ENCODE results near the gene DENND6B.

DENND6B gene

DNA sequence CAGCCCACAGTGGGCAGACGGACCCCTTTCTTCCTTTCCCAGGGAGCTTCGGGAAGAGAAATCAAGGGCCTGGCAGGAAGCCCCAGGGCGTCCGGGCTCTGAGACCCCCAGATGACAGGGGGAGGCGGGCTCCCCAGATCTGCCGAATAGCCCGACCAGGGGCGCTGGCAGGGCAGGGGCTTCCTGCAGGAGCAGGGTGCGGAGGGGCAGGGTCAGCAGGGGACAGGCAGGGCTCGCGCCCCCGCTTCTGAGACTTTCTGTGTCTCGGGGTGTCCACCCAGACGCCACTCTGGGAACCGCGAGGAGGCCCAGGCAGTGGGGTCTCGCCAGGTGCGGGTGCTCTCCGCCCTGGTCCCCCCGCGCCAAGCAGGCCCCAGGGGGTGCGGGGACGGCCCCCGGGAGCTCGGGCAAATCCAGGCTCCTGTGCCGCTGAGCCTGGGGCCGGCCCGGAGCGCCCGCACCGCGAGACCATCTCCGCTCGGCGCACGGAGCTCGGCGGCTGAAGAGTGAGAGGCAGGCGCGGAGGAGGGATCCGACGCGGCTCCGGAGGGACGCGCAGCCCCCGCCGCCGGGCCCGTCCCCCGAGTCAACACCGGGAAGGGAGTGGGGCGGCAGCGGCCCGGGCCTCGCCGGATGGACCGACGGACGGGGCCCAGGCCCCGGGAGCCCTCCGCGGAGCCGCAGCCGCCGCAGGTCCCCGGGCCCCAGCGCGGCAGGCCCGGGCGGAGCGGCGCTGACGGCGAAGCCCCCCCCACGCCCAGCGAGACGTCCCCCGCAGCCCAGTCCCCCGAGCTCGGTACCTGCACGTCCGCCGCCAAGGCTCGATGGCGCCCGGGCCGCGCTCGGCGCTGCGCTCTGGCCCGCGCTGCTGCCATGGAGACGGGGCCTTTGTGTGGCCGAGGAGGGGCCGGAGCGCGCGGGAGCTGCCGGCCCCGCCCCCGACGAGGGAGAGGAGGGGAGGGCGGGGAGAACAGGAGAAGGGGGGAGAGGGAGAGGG lies 19.8 kb downstream of the DENND6B start, which contains the start of gene PLXNB2:
PLXNB2 (minus strand) TSS at position 894 of the 997 bp plus-strand sequence. CDS start 17,062 bp downstream, outside the sequence.
- Histone ChIP-seq H3K9me3 (ENCODE audit: control insufficient read depth, low read length) (no peaks in the 10 kb centered on the region), H3K9ac (ENCODE audit: low read length) (peak within 1 kb of the TSS; percentile 99), H3K36me3 (ENCODE audit: control insufficient read depth, insufficient read depth, low read length, severe bottlenecking) (no peaks in the 10 kb centered on the region), H3K4me3 (ENCODE audit: low read length) (peak within 1 kb of the TSS; percentile 82), H3K4me1 (ENCODE audit: control insufficient read depth, insufficient read depth, low read length) (peaks cover 45% of the 10 kb centered on the region), H3K27me3 (replicated peaks; ENCODE audit: control insufficient read depth, insufficient read depth, low read length) (no peaks in the 10 kb centered on the region)
- peak; percentile 91 for DNase-seq (ENCODE audit: low read depth)

DNA sequence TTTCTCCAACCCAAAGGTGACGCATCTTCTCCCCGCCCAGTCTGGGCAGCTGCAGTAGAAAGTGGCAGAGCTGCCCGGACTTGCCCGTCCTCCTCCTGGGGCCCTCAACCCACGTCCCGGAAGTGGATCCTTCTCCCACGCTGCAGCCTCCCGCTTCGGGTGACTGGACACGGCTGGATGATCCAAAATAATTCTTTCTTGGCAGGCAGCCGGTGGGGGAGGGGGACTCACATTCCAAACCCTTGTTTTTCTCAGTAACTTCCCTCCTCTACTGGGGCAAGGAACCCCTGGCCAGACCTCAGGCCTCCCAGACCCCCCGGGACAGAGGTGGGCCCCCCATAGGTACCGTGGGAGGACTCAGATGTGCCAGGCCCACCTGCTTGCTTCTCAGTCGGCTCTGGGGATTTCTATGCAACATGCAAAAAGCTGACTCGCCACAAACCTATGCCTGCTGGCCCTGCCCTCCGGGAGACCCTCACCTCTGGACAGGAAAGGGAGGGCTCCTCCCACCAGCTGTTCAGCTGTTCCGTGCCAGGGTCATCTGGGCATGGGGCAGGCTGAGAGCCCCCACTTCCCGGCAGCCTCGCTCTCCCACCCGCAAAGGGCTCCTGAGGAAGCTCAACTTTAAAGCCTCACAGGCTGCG lies 20.8 kb downstream of the DENND6B start:
- no peaks in the 10 kb centered on the region for H3K9me3 ChIP-seq (ENCODE audit: control insufficient read depth, low read length)
- no peaks in the 10 kb centered on the region for H3K27me3 ChIP-seq (replicated peaks; ENCODE audit: control insufficient read depth, insufficient read depth, low read length)
- H3K36me3 ChIP-seq (ENCODE audit: control insufficient read depth, insufficient read depth, low read length, severe bottlenecking): peaks cover 3% of the 10 kb centered on the region
- peak overlapping the region; percentile 99 for H3K9ac ChIP-seq (ENCODE audit: low read length)
- DNase-seq (ENCODE audit: low read depth): peak; percentile 95
- peak overlapping the region; percentile 82 for H3K4me3 ChIP-seq (ENCODE audit: low read length)
- peaks cover 51% of the 10 kb centered on the region for H3K4me1 ChIP-seq (ENCODE audit: control insufficient read depth, insufficient read depth, low read length)

DNA sequence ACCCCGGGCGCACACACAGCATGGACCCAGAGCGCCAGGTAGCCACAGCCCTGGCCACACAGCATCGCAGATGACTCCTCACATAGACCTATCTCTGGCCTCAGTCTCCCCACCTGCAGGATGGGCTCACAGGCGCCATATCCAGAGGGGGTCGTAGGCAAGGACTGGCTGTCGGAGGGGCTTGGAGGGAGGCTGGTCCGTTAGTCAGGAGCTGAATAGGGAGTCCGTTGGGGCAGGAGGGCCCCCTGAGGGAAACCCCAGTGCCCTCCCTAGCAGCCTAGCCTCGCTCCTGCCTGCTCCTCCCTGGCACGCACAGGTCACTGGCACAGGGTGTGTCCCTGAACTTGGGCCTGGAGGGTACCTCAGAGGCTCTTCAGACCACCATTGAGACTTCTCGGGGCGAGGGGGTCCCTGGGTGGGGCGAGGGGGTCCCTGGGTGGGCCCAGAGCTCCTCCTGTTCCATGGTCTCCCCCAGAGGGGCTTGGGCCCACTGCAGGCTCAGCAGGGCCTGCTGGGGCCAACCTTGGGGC lies 21.4 kb downstream of the DENND6B start:
- H3K9ac ChIP-seq (ENCODE audit: low read length): peak overlapping the region; percentile 99
- H3K4me3 ChIP-seq (ENCODE audit: low read length): peak overlapping the region; percentile 82
- peaks cover 51% of the 10 kb centered on the region for H3K4me1 ChIP-seq (ENCODE audit: control insufficient read depth, insufficient read depth, low read length)
- no peaks in the 10 kb centered on the region for H3K9me3 ChIP-seq (ENCODE audit: control insufficient read depth, low read length)
- no peak for DNase-seq (ENCODE audit: low read depth)
- no peaks in the 10 kb centered on the region for H3K27me3 ChIP-seq (replicated peaks; ENCODE audit: control insufficient read depth, insufficient read depth, low read length)
- H3K36me3 ChIP-seq (ENCODE audit: control insufficient read depth, insufficient read depth, low read length, severe bottlenecking): peaks cover 5% of the 10 kb centered on the region

DNA sequence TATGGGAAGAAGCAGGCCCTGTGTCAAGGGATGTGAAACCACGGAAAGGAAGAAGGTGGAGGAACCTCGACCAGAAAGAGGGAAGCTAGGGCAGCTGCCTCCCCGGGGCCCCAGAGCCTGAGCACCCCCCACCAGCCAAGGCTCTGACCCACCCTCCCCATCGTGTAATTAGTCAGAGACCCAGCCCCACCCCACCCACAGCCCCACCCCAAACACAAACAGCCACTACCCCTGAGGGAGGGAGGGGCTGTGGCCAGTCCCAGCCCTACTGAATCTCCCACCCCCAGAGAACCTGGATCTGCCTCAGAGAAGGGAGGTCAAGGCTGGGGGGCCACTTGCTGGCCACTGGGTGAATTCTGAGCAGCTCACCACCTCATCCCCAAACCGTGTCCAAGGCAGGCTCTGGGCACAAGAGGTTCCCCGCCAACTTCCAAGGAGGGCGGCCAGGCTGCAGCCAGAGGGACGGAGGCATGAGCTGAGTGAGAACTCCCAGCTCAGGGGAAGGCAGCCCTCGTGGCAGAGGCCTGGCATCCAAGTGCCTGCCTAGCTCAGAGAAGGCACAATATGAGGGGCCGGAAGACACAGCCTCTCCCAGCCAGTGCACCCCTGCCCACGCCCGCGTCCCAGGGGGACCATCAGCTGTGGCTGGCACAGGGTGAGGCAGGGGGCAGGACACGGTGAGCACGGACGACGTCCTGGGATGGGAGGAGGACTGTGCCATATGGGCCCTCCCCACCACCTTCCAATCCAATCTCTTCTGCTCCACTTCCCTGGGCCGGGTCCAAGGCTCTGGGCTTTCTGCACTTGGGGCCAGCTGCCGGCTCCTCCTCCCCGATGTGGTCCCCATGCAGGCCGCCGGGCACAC lies 22.1 kb downstream of the DENND6B start:
- peak overlapping the region; percentile 99 for H3K9ac ChIP-seq (ENCODE audit: low read length)
- peaks cover 51% of the 10 kb centered on the region for H3K4me1 ChIP-seq (ENCODE audit: control insufficient read depth, insufficient read depth, low read length)
- H3K27me3 ChIP-seq (replicated peaks; ENCODE audit: control insufficient read depth, insufficient read depth, low read length): no peaks in the 10 kb centered on the region
- DNase-seq (ENCODE audit: low read depth): peak; percentile 47
- peaks cover 5% of the 10 kb centered on the region for H3K36me3 ChIP-seq (ENCODE audit: control insufficient read depth, insufficient read depth, low read length, severe bottlenecking)
- H3K9me3 ChIP-seq (ENCODE audit: control insufficient read depth, low read length): no peaks in the 10 kb centered on the region
- peak overlapping the region; percentile 82 for H3K4me3 ChIP-seq (ENCODE audit: low read length)

DNA sequence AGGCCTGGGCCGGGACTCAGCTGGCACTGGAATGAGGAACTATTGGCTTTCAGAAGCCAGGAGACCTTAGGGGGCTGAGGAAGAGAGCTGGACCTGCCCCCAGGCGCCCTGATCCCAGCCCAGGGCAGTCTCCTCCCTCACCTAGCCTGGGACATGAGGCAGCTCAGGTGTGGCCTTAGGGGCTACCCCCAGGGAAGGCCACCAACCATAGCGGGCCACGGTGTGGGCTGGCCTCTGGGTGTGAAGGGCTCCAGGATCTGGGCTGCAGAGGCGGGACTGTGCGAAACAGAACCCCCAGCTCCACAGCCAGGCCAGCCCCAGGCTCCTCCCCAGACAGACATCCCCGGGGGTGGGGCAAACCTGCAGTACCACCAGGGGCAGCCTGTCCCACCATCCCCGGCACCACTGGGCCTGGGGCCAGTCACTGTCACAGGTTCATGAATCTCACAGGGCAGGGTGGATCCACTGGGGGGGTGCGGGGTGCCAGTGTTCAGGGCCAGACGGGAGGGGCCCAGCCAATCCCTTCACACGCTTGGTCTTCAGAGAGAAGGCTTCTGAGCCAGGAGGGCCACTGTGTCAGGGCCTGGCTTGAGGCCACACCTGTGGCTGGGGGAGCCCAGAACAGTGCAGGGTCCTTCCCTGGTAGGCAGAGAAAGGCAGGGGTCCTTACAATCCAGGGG lies 22.8 kb downstream of the DENND6B start:
- peak overlapping the region; percentile 44 for H3K4me3 ChIP-seq (ENCODE audit: low read length)
- H3K27me3 ChIP-seq (replicated peaks; ENCODE audit: control insufficient read depth, insufficient read depth, low read length): no peaks in the 10 kb centered on the region
- no peaks in the 10 kb centered on the region for H3K9me3 ChIP-seq (ENCODE audit: control insufficient read depth, low read length)
- peaks cover 5% of the 10 kb centered on the region for H3K36me3 ChIP-seq (ENCODE audit: control insufficient read depth, insufficient read depth, low read length, severe bottlenecking)
- DNase-seq (ENCODE audit: low read depth): peak; percentile 37
- H3K9ac ChIP-seq (ENCODE audit: low read length): peak overlapping the region; percentile 74
- peaks cover 50% of the 10 kb centered on the region for H3K4me1 ChIP-seq (ENCODE audit: control insufficient read depth, insufficient read depth, low read length)

DNA sequence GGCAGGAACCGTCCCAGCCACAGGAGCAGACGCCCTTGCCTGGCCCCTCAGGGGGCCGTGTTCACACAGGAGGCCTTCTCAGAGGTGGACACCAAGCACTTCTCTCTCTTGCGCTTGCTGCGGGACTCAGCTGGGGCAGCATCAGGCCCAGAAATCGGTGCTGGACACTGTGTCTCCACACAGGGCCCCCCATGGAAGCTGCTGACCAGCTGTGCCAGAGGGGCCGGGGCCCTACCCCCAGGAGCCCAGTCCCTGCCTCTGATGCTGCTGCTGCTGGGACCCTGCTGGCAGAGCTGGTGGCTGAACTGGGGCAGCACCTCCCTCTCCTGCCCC lies 23.3 kb downstream of the DENND6B start:
- peak; percentile 17 for DNase-seq (ENCODE audit: low read depth)
- H3K27me3 ChIP-seq (replicated peaks; ENCODE audit: control insufficient read depth, insufficient read depth, low read length): no peaks in the 10 kb centered on the region
- peak overlapping the region; percentile 74 for H3K9ac ChIP-seq (ENCODE audit: low read length)
- H3K4me1 ChIP-seq (ENCODE audit: control insufficient read depth, insufficient read depth, low read length): peaks cover 46% of the 10 kb centered on the region
- no peaks in the 10 kb centered on the region for H3K9me3 ChIP-seq (ENCODE audit: control insufficient read depth, low read length)
- H3K4me3 ChIP-seq (ENCODE audit: low read length): no peak overlapping the region
- peaks cover 5% of the 10 kb centered on the region for H3K36me3 ChIP-seq (ENCODE audit: control insufficient read depth, insufficient read depth, low read length, severe bottlenecking)

DNA sequence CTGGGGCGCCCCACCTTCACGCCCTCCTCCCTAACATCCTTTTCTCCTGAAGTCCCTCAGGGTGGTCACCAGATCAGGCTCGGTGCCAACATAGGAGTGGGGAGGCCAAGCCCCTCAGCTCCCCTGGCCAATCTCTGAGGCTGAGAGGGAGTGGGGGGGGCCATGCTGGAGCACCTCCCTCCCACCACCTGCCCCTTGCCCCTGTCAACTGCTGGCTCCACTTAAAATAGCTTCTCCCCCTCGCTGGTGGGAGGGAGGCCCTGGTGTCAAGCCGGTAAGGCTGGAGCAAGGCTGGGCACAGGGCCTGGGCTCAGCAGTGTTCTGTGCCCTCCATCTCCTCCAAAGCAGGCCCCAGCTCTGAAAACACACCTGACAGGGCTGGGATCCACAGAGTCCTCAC lies 24.2 kb downstream of the DENND6B start:
- H3K4me1 ChIP-seq (ENCODE audit: control insufficient read depth, insufficient read depth, low read length): peaks cover 39% of the 10 kb centered on the region
- H3K36me3 ChIP-seq (ENCODE audit: control insufficient read depth, insufficient read depth, low read length, severe bottlenecking): peaks cover 5% of the 10 kb centered on the region
- peak; percentile 16 for DNase-seq (ENCODE audit: low read depth)
- H3K4me3 ChIP-seq (ENCODE audit: low read length): no peak overlapping the region
- no peaks in the 10 kb centered on the region for H3K9me3 ChIP-seq (ENCODE audit: control insufficient read depth, low read length)
- H3K9ac ChIP-seq (ENCODE audit: low read length): peak overlapping the region; percentile 74
- no peaks in the 10 kb centered on the region for H3K27me3 ChIP-seq (replicated peaks; ENCODE audit: control insufficient read depth, insufficient read depth, low read length)

DNA sequence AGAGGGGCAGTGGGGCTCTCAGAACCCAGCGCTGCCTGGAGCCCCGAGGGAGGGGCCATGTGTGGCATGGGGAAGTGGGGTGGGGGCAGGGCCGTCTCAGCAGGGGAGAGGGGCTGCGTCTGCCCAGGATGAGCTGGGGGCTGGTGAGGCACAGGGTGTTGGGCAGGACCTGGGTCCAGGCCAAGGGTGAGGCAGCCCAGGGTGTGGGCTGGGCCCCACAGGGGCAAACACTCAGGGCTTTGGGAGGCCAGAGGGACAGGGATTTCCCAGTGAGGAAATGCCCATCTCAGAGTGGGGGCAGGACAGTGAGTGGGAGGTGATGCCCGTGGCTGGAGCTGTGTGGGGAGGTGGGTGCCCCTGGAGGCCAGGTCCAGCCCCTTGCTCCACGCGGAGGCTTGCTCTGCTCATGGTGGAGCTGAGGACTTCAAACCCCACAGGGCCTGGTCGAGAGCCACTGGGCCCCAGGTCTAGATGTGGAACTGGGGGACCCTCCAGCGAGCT lies 24.7 kb downstream of the DENND6B start:
- H3K4me3 ChIP-seq (ENCODE audit: low read length): no peak overlapping the region
- H3K4me1 ChIP-seq (ENCODE audit: control insufficient read depth, insufficient read depth, low read length): peaks cover 39% of the 10 kb centered on the region
- peaks cover 5% of the 10 kb centered on the region for H3K36me3 ChIP-seq (ENCODE audit: control insufficient read depth, insufficient read depth, low read length, severe bottlenecking)
- DNase-seq (ENCODE audit: low read depth): peak; percentile 66
- H3K27me3 ChIP-seq (replicated peaks; ENCODE audit: control insufficient read depth, insufficient read depth, low read length): no peaks in the 10 kb centered on the region
- H3K9me3 ChIP-seq (ENCODE audit: control insufficient read depth, low read length): no peaks in the 10 kb centered on the region
- H3K9ac ChIP-seq (ENCODE audit: low read length): peak overlapping the region; percentile 74

DNA sequence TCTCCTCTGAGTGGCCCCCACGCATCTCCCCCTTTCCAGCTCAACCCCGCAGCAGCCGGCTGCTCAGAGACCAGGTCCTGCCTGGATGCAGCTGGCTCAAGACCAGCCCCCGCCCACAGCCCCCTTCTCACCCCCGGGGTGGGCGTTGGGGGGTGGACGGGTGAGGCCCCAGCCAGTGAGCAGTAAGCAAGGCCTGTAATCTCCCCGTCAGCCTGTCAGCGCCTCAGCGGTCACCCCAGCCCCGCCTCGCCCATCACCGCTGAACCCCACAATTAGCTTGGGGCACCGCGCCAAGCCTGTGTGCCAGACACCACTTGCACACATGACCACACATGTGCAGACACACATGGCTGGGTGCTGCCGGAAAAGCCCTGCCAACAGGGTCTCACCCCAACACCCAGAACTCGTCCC lies 25.2 kb downstream of the DENND6B start:
- H3K4me3 ChIP-seq (ENCODE audit: low read length): no peak overlapping the region
- H3K36me3 ChIP-seq (ENCODE audit: control insufficient read depth, insufficient read depth, low read length, severe bottlenecking): peaks cover 5% of the 10 kb centered on the region
- peak overlapping the region; percentile 74 for H3K9ac ChIP-seq (ENCODE audit: low read length)
- DNase-seq (ENCODE audit: low read depth): peak; percentile 11
- H3K9me3 ChIP-seq (ENCODE audit: control insufficient read depth, low read length): no peaks in the 10 kb centered on the region
- H3K27me3 ChIP-seq (replicated peaks; ENCODE audit: control insufficient read depth, insufficient read depth, low read length): no peaks in the 10 kb centered on the region
- peaks cover 44% of the 10 kb centered on the region for H3K4me1 ChIP-seq (ENCODE audit: control insufficient read depth, insufficient read depth, low read length)

DNA sequence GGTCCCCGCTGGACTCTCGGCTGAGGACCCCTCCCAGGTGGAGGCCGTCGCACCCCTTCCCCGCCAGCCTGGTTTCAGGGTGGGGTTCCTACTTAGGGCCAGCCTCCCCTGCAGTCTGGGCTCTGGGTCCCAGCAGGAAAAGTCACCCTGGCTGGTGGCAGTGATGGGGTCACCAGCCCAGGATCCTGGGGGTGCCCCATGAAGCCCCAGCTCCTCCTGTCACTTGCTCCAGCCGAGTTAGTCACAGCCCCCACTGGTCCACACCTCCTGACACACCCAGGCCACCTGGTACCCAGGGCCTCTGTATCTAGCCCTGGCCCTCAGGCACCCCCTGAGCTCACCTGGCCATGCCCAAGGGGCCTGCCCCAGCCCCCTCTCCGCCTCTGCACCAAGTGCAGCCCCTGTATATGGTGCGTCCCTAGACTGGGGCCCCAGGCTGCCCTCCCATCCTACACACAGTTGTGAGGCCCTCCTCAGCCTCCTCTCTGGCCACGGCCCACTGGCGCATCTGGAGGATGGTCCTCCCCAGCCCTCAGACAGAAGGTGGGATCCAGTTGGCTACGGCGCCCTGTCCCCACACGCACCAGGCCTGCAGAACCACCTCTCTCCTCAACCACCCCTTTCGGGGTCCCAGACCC lies 26.1 kb downstream of the DENND6B start:
- Histone ChIP-seq H3K27me3 (replicated peaks; ENCODE audit: control insufficient read depth, insufficient read depth, low read length) (no peaks in the 10 kb centered on the region), H3K9me3 (ENCODE audit: control insufficient read depth, low read length) (no peaks in the 10 kb centered on the region), H3K4me3 (ENCODE audit: low read length) (no peak overlapping the region), H3K9ac (ENCODE audit: low read length) (peak overlapping the region; percentile 42), H3K36me3 (ENCODE audit: control insufficient read depth, insufficient read depth, low read length, severe bottlenecking) (peaks cover 5% of the 10 kb centered on the region), H3K4me1 (ENCODE audit: control insufficient read depth, insufficient read depth, low read length) (peaks cover 44% of the 10 kb centered on the region)
- DNase-seq (ENCODE audit: low read depth): no peak

All from adipocyte (in vitro differentiated cells).